Measurements from ENCODE around the gene TRAK1.
A peak's percentile ranks its signal among the peaks of the same experiment; 100 is the strongest.

Gene TRAK1

GRCh38 chr3:42163622-42164244 lies 72.6 kb downstream of the TRAK1 start:
- Histone ChIP-seq H3K4me3 (ENCODE audit: low read length in 2 of 2) (no peak overlapping the region), H3K27ac (ENCODE audit: low read depth in 2 of 2, low read length in 2 of 2) (no peak overlapping the region), H3K36me3 (ENCODE audit: control insufficient read depth in 2 of 2, insufficient read depth in 2 of 2, low read length in 2 of 2) (no peaks in the 10 kb centered on the region), H3K9ac (ENCODE audit: low read depth in 1 of 2, low read length in 2 of 2) (no peak overlapping the region), H3K27me3 (ENCODE audit: control insufficient read depth in 2 of 2, insufficient read depth in 2 of 2, low read length in 2 of 2) (no peaks in the 10 kb centered on the region), H3K9me3 (ENCODE audit: control insufficient read depth in 2 of 2, low read length in 2 of 2) (no peaks in the 10 kb centered on the region), H3K4me1 (ENCODE audit: control insufficient read depth in 2 of 2, insufficient read depth in 2 of 2, low read length in 2 of 2) (peaks cover 37 to 54% of the 10 kb centered on the region in 2 donors)

DNA sequence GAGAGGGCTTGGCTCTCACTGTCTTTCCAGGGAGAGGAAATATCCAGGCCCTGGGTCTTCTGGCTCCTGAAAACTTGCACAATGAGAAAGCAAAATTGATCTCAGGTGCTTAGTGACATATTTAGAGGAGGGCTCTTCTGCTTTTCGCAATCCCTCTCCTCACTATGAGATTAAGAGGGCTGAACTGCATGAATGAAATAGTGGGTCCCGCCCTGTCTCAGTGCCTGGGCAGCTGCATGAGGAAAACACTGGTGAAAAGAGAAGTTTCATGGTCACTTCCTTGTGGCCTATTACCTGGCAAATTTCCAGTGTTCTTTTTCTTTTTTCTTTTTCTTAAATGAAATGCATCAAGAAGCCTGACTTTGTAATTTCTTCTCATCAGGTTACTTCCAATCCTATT lies 73.5 kb downstream of the TRAK1 start:
- H3K27ac ChIP-seq (ENCODE audit: low read depth in 2 of 2, low read length in 2 of 2): no peak overlapping the region
- H3K4me1 ChIP-seq (ENCODE audit: control insufficient read depth in 2 of 2, insufficient read depth in 2 of 2, low read length in 2 of 2): peaks cover 30 to 49% of the 10 kb centered on the region in 2 donors
- H3K36me3 ChIP-seq (ENCODE audit: control insufficient read depth in 2 of 2, insufficient read depth in 2 of 2, low read length in 2 of 2): no peaks in the 10 kb centered on the region
- H3K27me3 ChIP-seq (ENCODE audit: control insufficient read depth in 2 of 2, insufficient read depth in 2 of 2, low read length in 2 of 2): no peaks in the 10 kb centered on the region
- no peaks in the 10 kb centered on the region for H3K9me3 ChIP-seq (ENCODE audit: control insufficient read depth in 2 of 2, low read length in 2 of 2)
- H3K4me3 ChIP-seq (ENCODE audit: low read length in 2 of 2): no peak overlapping the region
- H3K9ac ChIP-seq (ENCODE audit: low read depth in 1 of 2, low read length in 2 of 2): no peak overlapping the region

GRCh38 chr3:42165211-42165610 lies 74.1 kb downstream of the TRAK1 start:
- H3K4me1 ChIP-seq (ENCODE audit: control insufficient read depth in 2 of 2, insufficient read depth in 2 of 2, low read length in 2 of 2): peaks cover 27 to 48% of the 10 kb centered on the region in 2 donors
- peak overlapping the region; percentile 52 to 83 for H3K27ac ChIP-seq (ENCODE audit: low read depth in 2 of 2, low read length in 2 of 2)
- H3K9ac ChIP-seq (ENCODE audit: low read depth in 1 of 2, low read length in 2 of 2): peak overlapping the region in 1 of 2 donors; percentile 6
- H3K27me3 ChIP-seq (ENCODE audit: control insufficient read depth in 2 of 2, insufficient read depth in 2 of 2, low read length in 2 of 2): no peaks in the 10 kb centered on the region
- no peaks in the 10 kb centered on the region for H3K9me3 ChIP-seq (ENCODE audit: control insufficient read depth in 2 of 2, low read length in 2 of 2)
- H3K4me3 ChIP-seq (ENCODE audit: low read length in 2 of 2): no peak overlapping the region
- no peaks in the 10 kb centered on the region for H3K36me3 ChIP-seq (ENCODE audit: control insufficient read depth in 2 of 2, insufficient read depth in 2 of 2, low read length in 2 of 2)

- H3K9me3 ChIP-seq (ENCODE audit: control insufficient read depth in 2 of 2, low read length in 2 of 2): no peaks in the 10 kb centered on the region
- H3K27me3 ChIP-seq (ENCODE audit: control insufficient read depth in 2 of 2, insufficient read depth in 2 of 2, low read length in 2 of 2): no peaks in the 10 kb centered on the region
- H3K4me1 ChIP-seq (ENCODE audit: control insufficient read depth in 2 of 2, insufficient read depth in 2 of 2, low read length in 2 of 2): peaks cover 23 to 40% of the 10 kb centered on the region in 2 donors
- H3K9ac ChIP-seq (ENCODE audit: low read depth in 1 of 2, low read length in 2 of 2): peak overlapping the region in 1 of 2 donors; percentile 41
- peak overlapping the region; percentile 52 to 83 for H3K27ac ChIP-seq (ENCODE audit: low read depth in 2 of 2, low read length in 2 of 2)
- no peak overlapping the region for H3K4me3 ChIP-seq (ENCODE audit: low read length in 2 of 2)
- H3K36me3 ChIP-seq (ENCODE audit: control insufficient read depth in 2 of 2, insufficient read depth in 2 of 2, low read length in 2 of 2): no peaks in the 10 kb centered on the region
These were observed 75.1 kb downstream of the TRAK1 start for GRCh38 chr3:42166214-42166613.

- peak overlapping the region in 1 of 2 donors; percentile 41 for H3K9ac ChIP-seq (ENCODE audit: low read depth in 1 of 2, low read length in 2 of 2)
- peaks cover 20 to 37% of the 10 kb centered on the region in 2 donors for H3K4me1 ChIP-seq (ENCODE audit: control insufficient read depth in 2 of 2, insufficient read depth in 2 of 2, low read length in 2 of 2)
- H3K4me3 ChIP-seq (ENCODE audit: low read length in 2 of 2): no peak overlapping the region
- H3K27ac ChIP-seq (ENCODE audit: low read depth in 2 of 2, low read length in 2 of 2): peak overlapping the region; percentile 52 to 83
- no peaks in the 10 kb centered on the region for H3K27me3 ChIP-seq (ENCODE audit: control insufficient read depth in 2 of 2, insufficient read depth in 2 of 2, low read length in 2 of 2)
- H3K9me3 ChIP-seq (ENCODE audit: control insufficient read depth in 2 of 2, low read length in 2 of 2): no peaks in the 10 kb centered on the region
- no peaks in the 10 kb centered on the region for H3K36me3 ChIP-seq (ENCODE audit: control insufficient read depth in 2 of 2, insufficient read depth in 2 of 2, low read length in 2 of 2)
These were observed 75.6 kb downstream of the TRAK1 start for GRCh38 chr3:42166662-42167300.

DNA sequence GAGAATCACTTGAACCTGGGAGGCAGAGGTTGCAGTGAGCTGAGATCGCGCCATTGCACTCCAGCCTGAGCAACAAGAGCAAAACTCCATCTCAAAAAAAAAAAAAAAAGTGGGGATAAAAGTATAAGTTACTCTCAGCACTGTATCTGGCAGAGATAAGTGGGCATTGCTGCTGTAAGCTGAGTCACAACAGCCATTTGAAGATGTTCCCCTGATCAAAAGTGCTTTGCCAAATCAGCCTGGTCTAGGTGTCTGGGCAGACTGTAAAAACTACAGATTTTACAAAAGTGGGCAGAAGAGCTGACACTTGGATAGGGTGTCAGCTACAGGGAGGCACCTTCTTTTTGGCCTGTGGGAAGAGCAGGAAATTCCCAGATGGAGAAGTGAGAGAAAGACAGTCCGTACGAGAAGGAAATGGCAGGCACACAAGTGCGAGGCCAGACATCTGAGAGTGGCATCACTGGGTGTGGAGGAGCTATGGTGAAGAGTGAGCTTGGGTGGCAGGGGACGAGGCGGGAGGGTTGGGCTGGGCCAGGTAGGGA lies 78.5 kb downstream of the TRAK1 start:
- H3K9ac ChIP-seq (ENCODE audit: low read depth in 1 of 2, low read length in 2 of 2): no peak overlapping the region
- H3K36me3 ChIP-seq (ENCODE audit: control insufficient read depth in 2 of 2, insufficient read depth in 2 of 2, low read length in 2 of 2): no peaks in the 10 kb centered on the region
- no peak overlapping the region for H3K4me3 ChIP-seq (ENCODE audit: low read length in 2 of 2)
- no peak overlapping the region for H3K27ac ChIP-seq (ENCODE audit: low read depth in 2 of 2, low read length in 2 of 2)
- no peaks in the 10 kb centered on the region for H3K9me3 ChIP-seq (ENCODE audit: control insufficient read depth in 2 of 2, low read length in 2 of 2)
- H3K4me1 ChIP-seq (ENCODE audit: control insufficient read depth in 2 of 2, insufficient read depth in 2 of 2, low read length in 2 of 2): peaks cover 15 to 28% of the 10 kb centered on the region in 2 donors
- H3K27me3 ChIP-seq (ENCODE audit: control insufficient read depth in 2 of 2, insufficient read depth in 2 of 2, low read length in 2 of 2): no peaks in the 10 kb centered on the region

GRCh38 chr3:42172047-42172654 lies 81.0 kb downstream of the TRAK1 start:
- H3K4me1 ChIP-seq (ENCODE audit: control insufficient read depth in 2 of 2, insufficient read depth in 2 of 2, low read length in 2 of 2): peaks cover 0 to 4% of the 10 kb centered on the region in 2 donors
- H3K9me3 ChIP-seq (ENCODE audit: control insufficient read depth in 2 of 2, low read length in 2 of 2): no peaks in the 10 kb centered on the region
- no peaks in the 10 kb centered on the region for H3K27me3 ChIP-seq (ENCODE audit: control insufficient read depth in 2 of 2, insufficient read depth in 2 of 2, low read length in 2 of 2)
- peaks cover 0 to under 1% of the 10 kb centered on the region in 2 donors for H3K36me3 ChIP-seq (ENCODE audit: control insufficient read depth in 2 of 2, insufficient read depth in 2 of 2, low read length in 2 of 2)
- H3K4me3 ChIP-seq (ENCODE audit: low read length in 2 of 2): no peak overlapping the region
- H3K9ac ChIP-seq (ENCODE audit: low read depth in 1 of 2, low read length in 2 of 2): no peak overlapping the region
- H3K27ac ChIP-seq (ENCODE audit: low read depth in 2 of 2, low read length in 2 of 2): no peak overlapping the region

DNA sequence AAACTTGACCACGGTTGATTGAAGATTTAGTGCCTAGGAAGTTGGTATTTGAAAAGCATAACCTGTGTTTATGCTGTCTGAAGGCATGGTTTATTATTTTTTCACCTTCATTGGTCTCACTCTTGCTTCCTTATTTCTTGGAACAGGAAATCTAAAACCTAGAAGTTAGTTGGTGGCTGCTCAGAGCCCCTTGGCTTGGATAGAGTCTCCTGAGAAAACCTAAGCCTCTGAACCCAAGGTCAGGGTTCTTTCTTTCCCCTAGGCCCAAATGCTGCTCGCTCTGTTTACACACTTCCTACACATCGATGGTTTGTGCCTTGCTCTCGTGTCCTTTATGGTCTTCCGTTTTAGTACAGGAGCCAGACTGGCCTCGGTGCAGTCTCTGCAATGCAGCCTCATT lies 82.2 kb downstream of the TRAK1 start:
- no peaks in the 10 kb centered on the region for H3K27me3 ChIP-seq (ENCODE audit: control insufficient read depth in 2 of 2, insufficient read depth in 2 of 2, low read length in 2 of 2)
- H3K9me3 ChIP-seq (ENCODE audit: control insufficient read depth in 2 of 2, low read length in 2 of 2): no peaks in the 10 kb centered on the region
- H3K4me3 ChIP-seq (ENCODE audit: low read length in 2 of 2): no peak overlapping the region
- H3K4me1 ChIP-seq (ENCODE audit: control insufficient read depth in 2 of 2, insufficient read depth in 2 of 2, low read length in 2 of 2): peaks cover 0 to 6% of the 10 kb centered on the region in 2 donors
- H3K27ac ChIP-seq (ENCODE audit: low read depth in 2 of 2, low read length in 2 of 2): no peak overlapping the region
- no peak overlapping the region for H3K9ac ChIP-seq (ENCODE audit: low read depth in 1 of 2, low read length in 2 of 2)
- peaks cover 7 to 10% of the 10 kb centered on the region in 2 donors for H3K36me3 ChIP-seq (ENCODE audit: control insufficient read depth in 2 of 2, insufficient read depth in 2 of 2, low read length in 2 of 2)

DNA sequence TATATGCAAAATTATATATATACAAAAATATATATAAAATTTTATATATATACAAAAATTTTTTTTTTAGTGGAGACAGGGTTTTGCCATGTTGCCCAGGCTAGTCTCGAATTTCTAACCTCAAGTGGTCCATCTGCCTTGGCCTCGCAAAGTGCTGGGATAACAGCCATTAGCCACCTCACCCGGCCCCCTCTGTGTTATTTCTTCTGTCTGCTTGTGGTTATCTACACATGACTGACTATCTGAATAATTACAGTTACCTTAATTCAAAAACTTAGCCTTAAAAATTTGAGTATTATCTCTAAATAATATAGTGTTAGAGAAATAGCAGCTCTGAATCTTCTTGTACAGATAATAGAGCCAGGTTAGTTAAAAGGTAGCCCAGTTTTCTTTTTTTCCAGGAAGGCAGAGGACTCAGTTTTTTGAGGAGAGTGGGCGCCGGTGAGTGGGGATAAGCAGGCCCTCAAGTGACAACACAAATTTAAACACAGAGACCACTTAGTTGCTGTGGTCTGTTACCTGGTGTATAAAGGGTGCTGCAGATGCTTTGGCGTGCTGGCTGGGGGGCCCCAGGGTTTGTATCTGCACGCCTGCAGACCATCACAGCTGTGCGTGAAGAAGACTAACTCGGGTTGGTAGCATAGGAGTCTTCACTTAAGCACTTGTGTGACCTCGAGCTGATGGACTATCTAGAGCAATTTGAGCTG lies 83.7 kb downstream of the TRAK1 start:
- no peaks in the 10 kb centered on the region for H3K9me3 ChIP-seq (ENCODE audit: control insufficient read depth in 2 of 2, low read length in 2 of 2)
- no peak overlapping the region for H3K27ac ChIP-seq (ENCODE audit: low read depth in 2 of 2, low read length in 2 of 2)
- peaks cover 8 to 10% of the 10 kb centered on the region in 2 donors for H3K36me3 ChIP-seq (ENCODE audit: control insufficient read depth in 2 of 2, insufficient read depth in 2 of 2, low read length in 2 of 2)
- H3K4me3 ChIP-seq (ENCODE audit: low read length in 2 of 2): no peak overlapping the region
- H3K27me3 ChIP-seq (ENCODE audit: control insufficient read depth in 2 of 2, insufficient read depth in 2 of 2, low read length in 2 of 2): no peaks in the 10 kb centered on the region
- peaks cover 14 to 20% of the 10 kb centered on the region in 2 donors for H3K4me1 ChIP-seq (ENCODE audit: control insufficient read depth in 2 of 2, insufficient read depth in 2 of 2, low read length in 2 of 2)
- H3K9ac ChIP-seq (ENCODE audit: low read depth in 1 of 2, low read length in 2 of 2): no peak overlapping the region

Data from mucosa of rectum (tissue), 2 donors.